B cell (primary cell): Measurements from ENCODE around the gene IFNLR1.

Experiments
- EZH2 ChIP-seq: IDR thresholded peaks from 2 replicates; pipeline ENCODE4 v1.6.1; 2012; ENCODE audit warnings: borderline replicate concordance, low read depth, mild to moderate bottlenecking, moderate library complexity, low read length; ENCODE audit not compliant: insufficient read depth, poor library complexity, severe bottlenecking
- TF ChIP-seq, protein P1 (sequence below): fragments of 200-600 bp; IDR thresholded peaks from one replicate; pipeline ENCODE4 v1.8.0; 2022; ENCODE audit warnings: antibody characterized with exemption, mild to moderate bottlenecking

GRCh38 chr1:24175033-24175755, 11.9 kb downstream of the IFNLR1 start:
- TF ChIP-seq, protein P1, sequence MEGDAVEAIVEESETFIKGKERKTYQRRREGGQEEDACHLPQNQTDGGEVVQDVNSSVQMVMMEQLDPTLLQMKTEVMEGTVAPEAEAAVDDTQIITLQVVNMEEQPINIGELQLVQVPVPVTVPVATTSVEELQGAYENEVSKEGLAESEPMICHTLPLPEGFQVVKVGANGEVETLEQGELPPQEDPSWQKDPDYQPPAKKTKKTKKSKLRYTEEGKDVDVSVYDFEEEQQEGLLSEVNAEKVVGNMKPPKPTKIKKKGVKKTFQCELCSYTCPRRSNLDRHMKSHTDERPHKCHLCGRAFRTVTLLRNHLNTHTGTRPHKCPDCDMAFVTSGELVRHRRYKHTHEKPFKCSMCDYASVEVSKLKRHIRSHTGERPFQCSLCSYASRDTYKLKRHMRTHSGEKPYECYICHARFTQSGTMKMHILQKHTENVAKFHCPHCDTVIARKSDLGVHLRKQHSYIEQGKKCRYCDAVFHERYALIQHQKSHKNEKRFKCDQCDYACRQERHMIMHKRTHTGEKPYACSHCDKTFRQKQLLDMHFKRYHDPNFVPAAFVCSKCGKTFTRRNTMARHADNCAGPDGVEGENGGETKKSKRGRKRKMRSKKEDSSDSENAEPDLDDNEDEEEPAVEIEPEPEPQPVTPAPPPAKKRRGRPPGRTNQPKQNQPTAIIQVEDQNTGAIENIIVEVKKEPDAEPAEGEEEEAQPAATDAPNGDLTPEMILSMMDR, result no peak
- TF ChIP-seq EZH2, result no peak
